HG03097 (cell line): ENCODE measurements around the gene PIK3CB.
A peak's percentile ranks its signal among the peaks of the same experiment; 100 is the strongest.
"Not testable (repeated sequence)": the region's sequence is repeated elsewhere in the genome, so short reads cannot be mapped to it uniquely, and the experiment has no call there.

Experiments
- ATAC-seq: cut with Tn5 transposase; IDR thresholded peaks from one replicate; pipeline ENCODE4 v1.9.1; 2021; ENCODE audit not compliant: unreplicated experiment, low FRiP score

The PIK3CB gene

DNA sequence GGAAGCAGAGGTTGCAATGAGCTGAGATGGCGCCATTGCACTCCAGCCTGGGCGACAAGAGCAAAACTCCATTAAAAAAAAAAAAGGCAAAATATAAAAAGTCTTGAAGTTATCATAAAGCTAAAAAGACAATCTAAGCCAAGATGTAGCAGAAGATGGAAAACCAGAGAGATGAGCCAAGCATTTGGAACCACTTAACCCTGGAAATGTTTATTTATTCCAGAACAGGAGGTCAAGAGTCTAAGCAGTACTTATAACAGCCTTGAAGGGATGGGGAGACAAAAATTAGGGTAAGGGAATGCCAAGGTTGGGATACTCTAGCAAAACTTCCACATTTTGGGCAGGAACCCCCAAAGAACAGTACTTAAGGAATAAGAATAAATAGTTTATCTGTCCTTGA is 196.1 kb downstream of the PIK3CB start:
- ATAC-seq = no peak

DNA sequence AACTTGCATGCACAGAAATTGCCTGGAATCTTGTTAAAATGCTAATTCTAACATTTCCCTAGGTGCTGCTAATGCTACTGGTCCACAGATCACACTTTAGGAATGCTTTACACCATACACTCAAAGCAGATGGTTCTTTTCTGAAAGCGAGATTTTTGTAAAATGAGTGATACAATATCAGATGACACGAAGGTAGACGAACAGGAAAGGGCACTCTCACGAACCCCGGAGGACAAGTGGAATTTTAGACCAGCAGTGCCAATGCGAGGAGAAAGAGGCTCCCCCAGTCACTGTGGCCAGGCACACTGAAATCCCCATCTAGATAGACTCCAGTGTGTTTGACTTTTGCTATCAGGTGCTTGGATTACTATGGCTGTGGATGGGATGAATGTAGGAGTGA is 205.2 kb downstream of the PIK3CB start:
- ATAC-seq = no peak

DNA sequence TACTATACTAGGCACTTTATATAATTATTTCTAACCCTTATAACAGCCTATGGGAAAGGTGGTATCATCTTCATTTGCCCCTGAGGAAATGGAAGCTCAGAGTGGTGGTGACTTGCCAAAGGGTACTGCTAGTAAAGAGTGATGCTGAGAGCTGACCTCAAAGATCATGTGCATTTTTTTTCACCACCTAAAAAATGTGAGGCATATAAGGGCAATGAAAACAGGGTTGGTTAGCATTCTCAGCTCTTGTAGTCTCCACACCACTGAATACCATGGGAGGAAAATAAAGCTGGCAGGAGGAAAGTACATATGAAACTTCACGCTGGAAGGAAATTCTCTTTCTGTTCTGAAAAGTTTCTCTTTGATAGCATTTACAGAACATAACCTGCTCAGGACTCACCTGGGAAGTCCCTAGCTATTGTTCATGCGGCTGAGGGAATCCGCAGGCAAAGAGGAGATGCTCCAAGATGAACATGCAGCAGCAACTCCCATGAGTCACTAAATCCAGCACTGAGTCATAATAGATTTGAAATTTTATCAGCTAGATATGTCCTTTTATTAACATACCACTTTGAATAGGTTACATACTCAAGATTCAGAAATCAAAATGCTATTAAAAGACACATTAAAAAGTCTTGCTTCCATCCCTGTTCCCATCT is 208.9 kb downstream of the PIK3CB start:
- ATAC-seq = no peak

DNA sequence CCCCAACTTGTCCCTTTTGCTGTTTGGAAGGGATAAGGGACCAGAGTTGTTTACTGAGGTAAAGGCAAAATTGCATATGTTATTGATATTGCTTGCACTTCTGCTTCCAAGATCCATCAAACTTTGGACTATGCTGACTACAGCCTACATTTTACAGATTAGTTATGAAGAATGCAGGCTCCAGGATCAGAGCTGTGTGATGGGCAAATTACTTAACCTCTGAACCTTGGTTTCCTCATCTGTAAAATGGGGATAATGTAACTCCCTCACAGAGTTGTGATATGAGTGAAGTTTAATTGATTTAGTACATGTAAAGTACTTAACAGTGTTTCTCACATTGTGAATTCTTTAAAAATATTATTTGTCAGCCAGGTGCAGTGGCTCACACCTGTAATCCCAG is 210.2 kb downstream of the PIK3CB start:
- ATAC-seq = no peak

DNA sequence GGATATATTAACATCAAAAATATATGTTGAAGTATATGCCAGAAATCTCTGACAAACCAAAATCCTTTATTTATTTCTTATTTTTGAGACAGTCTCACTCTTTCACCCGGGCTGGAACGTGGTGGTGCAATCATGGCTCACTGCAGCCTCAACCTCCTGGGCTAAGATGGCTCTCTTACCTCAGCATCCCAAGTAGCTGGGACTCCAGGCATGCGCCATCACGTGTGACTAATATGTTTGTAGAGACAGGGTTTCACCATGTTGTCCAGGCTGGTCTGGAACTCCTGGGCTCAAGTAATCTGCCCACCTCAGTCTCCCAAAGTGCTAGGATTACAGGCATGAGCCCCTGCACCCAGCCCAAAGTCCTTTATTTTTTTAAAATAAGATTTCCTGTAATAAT is 214.3 kb downstream of the PIK3CB start:
- ATAC-seq = no peak

DNA sequence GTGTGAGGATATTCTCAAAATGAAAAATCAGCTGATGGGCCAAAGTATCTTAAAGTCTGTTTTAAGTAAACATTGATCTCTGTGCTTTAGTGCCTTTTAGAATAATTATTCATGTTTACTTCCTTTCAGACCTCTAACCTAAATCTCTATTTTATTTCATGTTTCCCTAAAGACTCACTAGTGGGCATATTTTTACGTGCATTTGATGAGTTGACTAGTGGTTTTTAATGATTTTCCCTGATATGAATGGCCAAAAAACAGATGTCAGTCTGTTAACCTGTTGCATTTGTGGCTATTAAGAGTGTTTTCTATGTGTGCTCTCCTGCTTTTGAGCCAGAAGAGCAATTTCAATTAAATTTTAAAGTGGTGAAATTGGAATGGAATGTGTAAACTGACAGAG is 219.3 kb downstream of the PIK3CB start:
- ATAC-seq = no peak

DNA sequence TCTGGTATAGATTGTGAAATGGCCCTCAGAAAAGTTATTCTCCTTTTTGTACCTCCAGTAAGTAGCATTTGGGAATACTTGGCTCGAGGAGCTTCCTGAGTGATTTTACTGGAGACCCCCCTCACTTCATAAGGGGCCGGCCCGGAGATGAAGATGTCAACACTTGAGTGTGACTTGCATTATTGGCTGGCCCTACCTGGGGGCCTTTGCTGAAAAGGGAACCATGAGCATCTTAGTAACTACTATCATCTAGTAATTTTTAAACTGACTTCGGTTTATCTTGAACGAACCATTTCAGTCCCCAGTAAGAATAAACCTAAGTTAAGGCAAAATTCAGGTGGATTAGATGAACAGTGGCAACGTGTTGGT is 224.8 kb downstream of the PIK3CB start:
- ATAC-seq = no peak

DNA sequence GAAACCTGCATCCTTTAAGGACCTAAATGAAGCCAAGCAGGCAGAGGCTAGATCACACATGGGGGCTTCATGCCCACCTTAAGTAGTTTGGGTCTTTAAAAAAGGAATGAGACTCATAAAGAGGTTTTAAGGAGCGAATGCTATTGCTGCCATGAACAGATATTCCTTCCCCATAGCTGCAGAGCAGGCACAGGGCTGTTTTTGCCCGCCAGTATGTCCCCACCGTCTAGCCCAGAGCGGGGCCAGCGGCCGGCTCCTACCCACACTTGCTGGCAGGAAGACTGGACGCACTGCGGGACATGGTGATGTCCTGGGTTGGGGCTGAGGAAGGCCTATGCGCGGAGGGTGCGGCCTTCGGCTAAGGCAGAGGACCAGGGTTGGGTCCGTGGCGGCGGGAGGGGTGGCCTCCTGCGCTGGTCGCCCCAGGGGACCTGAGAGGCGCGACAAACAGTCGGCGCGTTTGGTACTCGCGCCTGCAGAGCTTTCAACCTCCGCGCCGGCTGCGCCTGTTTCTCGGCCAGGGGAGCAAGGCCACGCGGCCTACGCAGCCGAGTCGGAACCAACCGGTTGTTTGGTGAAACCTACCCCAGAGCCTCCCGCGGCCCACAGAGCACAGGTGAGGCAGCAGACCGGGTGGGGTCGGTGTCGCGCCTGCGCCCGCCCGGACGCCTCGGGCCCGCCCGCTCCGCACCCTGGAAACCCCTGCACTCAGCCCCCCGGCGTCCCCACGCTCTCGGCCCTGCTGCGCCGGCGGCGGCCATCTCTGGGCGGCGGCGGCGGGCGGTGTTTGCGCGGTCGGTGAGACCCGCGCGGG is 226.2 kb downstream of the PIK3CB start, which contains the start of gene FAIM:
FAIM (plus strand) TSS at position 450 of the 814 bp plus-strand sequence. CDS start 10,956 bp downstream, outside the sequence.
- ATAC-seq = peak; percentile 55

DNA sequence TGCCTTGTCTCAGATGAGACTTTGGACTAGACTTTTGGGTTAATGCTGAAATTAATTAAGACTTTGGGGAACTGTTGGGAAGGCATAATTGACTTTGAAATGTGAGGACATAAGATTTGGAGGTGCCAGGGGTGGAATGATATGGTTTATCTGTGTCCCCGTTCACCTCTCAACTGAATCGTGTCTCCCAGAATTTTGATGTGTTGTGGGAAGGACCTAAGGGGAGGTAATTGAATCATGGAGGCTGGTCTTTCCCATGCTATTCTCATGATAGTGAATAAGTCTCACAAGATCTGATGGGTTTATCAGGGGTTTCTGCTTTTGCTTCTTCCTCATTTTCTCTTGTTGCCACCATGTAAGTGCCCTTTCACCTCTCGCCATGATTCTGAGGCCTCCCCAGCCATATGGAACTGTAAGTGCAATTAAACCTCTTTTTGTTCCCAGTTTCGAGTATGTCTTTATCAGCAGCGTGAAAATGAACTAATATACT is 230.6 kb downstream of the PIK3CB start:
- not testable (repeated sequence) for ATAC-seq
